Stimulated activated CD4-positive, alpha-beta T cell treated with anti-CD3 and anti-CD28 coated beads, Interleukin-1b, Interleukin-23, amount 100 ng/mL, for 24 hours (primary cell): Measurements from ENCODE around the gene LAPTM4A.

ENCODE experiments used
- DNase-seq, 4 experiments: peaks; one replicate each; pipeline ENCODE4 v3.0.0-alpha.2; 2020; ENCODE audit warnings: low read depth in 4 of 4, low spot score in 1 of 4

LAPTM4A gene

DNA sequence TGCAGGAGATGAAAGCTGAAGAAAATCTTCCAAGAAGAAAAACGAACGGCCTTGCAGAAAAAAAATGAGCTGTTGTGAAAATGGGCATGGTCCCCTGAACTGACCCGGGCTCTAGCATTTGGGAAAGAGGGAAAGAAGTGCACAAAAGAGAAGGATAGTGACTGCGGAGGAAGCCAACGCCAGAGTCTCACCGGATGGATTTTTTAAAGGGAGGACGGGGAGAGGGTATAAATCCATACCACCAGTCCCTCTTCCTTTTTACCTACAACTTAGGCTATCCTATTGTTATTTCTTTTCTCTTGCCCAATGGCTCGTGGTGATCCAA lies 62.1 kb downstream of the LAPTM4A start:
- no peak for DNase-seq

DNA sequence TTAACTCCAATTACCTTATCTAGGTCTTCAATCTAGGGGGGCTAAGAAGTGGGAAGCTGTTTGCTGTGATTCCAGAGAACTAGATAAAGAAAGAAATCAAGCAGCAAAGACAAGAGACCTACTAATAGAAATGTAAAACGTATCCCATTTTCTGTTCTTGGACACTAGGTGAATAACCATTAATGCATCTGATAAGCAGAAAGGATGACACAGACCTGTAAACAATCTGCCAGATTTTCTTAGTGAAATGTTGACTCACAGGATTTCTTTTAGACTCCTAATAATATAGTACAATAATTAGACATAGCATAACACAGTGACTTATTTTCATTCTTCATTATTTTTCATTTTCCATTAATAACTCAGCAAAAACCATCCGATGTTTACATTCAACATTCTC lies 62.8 kb downstream of the LAPTM4A start:
- no peak for DNase-seq

DNA sequence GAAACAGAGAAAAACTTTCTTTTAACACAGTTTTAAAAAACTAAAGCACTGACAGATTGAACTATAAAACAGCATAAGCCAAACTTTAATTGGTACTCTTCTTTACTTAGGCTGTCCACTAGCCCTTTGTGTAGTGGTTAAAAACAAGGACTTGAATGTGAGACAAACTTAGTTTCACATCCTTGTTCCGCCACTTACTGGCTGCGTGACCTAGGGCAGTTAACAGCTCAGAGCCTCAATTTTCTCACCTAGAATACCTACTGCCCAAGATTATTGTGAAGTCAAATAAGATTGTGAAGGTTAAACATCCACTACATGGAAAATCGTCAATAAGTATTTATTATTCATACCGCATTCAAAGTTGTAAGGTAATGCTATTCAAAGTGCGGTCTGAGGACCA lies 63.5 kb downstream of the LAPTM4A start:
- no peak for DNase-seq
